GM18867 (cell line): ENCODE measurements around the gene EPSTI1.
"Not testable (repeated sequence)": the region's sequence is repeated elsewhere in the genome, so short reads cannot be mapped to it uniquely, and the experiment has no call there.

Experiments
- ATAC-seq: cut with Tn5 transposase; IDR thresholded peaks from one replicate; pipeline ENCODE4 v1.9.1; 2021; ENCODE audit warnings: mild to moderate bottlenecking, moderate library complexity; ENCODE audit not compliant: unreplicated experiment

EPSTI1 gene

DNA sequence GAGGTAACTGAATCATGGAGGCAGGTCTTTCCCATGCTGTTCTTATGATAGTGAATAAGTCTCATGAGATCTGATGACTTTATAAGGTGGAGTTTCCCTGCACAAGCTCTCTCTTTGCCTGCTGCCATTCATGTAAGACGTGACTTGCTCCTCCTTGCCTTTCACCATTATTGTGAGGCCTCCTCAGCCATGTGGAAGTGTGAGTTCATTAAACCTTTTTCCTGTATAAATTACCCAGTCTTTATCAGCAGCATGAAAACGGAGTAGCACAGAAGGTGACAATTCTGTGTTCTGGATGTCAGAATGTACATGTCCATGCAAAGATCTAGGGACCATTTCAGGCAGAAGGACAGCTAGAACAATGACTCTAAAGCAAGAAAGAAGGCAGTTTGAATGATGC lies 129.7 kb downstream of the EPSTI1 start:
- not testable (repeated sequence) for ATAC-seq

GRCh38 chr13:42860485-42860884 lies 131.6 kb downstream of the EPSTI1 start:
- ATAC-seq: no peak

DNA sequence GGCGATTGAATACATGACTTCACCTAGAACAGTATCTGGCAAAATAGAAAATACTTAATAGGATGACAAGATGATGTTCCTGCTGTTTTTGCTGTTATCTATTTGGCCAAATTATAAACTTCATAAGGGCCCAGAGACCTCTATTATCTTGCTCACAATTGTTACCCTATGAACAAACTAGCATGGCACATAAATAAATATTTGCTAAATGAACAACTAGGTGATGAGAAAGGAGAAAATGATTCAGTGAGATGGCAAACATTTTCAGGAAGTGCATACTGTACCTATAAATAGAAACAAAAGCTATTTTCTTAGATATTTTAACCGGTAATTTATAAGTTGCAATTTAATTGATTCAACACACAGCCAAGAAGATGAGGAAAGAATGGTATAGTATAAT lies 132.3 kb downstream of the EPSTI1 start:
- ATAC-seq: no peak

DNA sequence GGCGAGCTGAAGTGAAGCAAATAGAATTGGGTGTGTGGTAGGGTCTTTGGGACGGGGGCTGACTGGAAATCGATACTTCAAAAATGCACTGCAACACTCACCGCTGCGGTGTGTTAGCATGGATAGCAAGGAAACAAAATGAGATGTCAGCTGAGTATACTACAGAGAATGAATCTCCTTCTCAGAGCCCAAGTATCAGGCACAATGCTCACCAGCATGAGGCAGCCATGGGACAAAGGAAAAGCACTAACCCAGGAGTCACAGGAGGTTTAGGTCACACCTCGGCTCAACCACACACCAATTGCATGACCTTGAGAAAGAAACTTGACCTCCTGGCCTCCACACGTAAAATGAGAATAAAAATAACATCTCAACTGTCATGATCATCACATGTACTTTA lies 136.6 kb downstream of the EPSTI1 start:
- no peak for ATAC-seq

GRCh38 chr13:42852136-42852535 lies 139.9 kb downstream of the EPSTI1 start:
- ATAC-seq: no peak

- no peak for ATAC-seq
Measured at GRCh38 chr13:42849200-42849599, 142.8 kb downstream of the EPSTI1 start.

- ATAC-seq: no peak
Measured at GRCh38 chr13:42847891-42848663, 144.0 kb downstream of the EPSTI1 start.

- no peak for ATAC-seq
Measured at GRCh38 chr13:42836930-42837690, 154.9 kb downstream of the EPSTI1 start.
